DOHH2 (cell line): Measurements from ENCODE around the gene DPP6.

ENCODE experiments used
- CTCF ChIP-seq: fragments of 200-600 bp; sonication (generic); IDR thresholded peaks from one replicate; pipeline ENCODE4 v1.5.1; 2014; ENCODE audit warnings: antibody characterized with exemption, mild to moderate bottlenecking, low read depth, low read length; ENCODE audit not compliant: poor library complexity, severe bottlenecking
- EZH2phosphoT487 ChIP-seq: fragments of 200-600 bp; sonication (generic); IDR thresholded peaks from 2 replicates; pipeline ENCODE4 v1.6.1; 2017; ENCODE audit warnings: borderline replicate concordance, mild to moderate bottlenecking, antibody characterized with exemption, low read length, moderate library complexity, mixed read lengths

GRCh38 chr7:154388999-154389398 lies 336.8 kb downstream of the DPP6 start:
- TF ChIP-seq CTCF (no peak), EZH2phosphoT487 (no peak)
